Activated CD4-positive, alpha-beta T cell treated with anti-CD3 and anti-CD28 coated beads for 48 hours (primary cell): Measurements from ENCODE around the gene FRAS1.
"Not testable (repeated sequence)": the region's sequence is repeated elsewhere in the genome, so short reads cannot be mapped to it uniquely, and the experiment has no call there.

ENCODE experiments used
- DNase-seq: peaks from one replicate; pipeline ENCODE4 v3.0.0-alpha.2; 2020

The FRAS1 gene

DNA sequence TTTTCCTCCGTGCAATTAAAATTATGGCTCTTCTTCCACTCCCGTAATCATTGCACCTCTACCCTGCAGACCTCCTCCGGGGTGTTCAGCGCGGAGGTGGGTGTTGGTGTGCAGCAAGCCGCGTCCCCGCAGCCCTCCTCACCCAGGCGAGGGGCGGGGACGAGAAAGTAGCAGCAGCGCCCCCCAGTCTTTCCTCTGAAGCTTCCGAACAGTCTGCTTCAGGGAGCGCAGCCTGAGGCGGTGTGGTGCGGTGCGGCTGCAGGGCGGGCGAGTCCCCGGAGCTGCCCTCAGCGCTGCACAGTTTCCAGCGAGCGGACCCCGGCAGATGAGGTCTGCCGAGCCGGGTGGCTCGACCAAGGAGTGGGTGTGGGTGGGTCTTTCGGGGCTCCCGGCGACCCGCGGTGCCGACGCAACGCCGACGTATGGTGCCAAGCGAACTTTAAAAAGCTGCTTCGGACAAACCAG is at the start of gene FRAS1:
FRAS1 (plus strand) TSS at position 189 of the 465 bp plus-strand sequence. CDS start 687 bp downstream, outside the sequence.
- peak; percentile 25 for DNase-seq

- DNase-seq, result not testable (repeated sequence)
Observed at GRCh38 chr4:78011003-78011402, 46.1 kb upstream of the FRAS1 start.

DNA sequence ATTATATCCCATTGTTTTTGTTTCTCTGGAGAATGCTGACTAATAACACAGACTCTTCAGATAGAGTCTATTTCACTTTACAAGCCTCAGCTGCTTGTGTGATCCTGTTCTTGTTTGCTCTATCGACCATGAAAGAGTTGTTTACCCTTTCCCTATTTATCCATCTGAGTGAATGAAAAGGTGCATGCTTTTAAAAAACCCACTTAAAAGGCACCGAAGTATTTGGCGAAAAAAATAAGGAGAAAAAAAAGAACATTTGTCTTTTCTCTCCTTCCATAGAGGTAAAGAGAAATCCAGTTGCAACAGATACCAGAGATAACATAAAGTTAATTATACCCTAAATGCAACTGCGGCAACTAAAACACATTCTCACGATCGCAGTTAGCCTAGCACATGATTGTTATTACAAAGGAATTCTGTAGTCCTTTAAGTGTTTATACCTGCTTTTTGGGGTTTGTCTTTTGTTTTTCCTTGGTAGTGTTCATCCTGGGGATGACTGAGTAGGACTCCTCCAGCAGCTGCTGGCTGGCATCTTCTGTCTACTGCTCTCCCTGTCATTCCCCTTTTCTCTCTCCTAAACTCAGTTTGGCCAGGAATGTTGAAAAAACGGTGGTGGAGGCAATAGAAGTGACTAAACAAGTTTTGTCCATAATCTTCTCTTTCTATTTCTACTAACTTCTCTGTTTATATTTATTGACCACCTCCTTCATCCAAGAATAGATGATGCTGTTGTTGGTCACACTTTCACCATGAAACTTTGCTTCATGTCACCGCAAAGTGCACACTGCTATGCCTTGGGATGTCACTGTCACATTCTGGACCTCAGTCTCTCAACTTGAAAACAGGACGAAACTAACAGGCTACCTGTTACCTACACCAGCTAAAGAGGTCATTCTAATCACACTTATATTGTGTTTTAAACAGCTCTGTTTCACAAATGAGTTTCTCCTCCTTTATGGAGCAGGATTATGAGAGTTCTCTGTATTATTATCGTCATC is 41.9 kb upstream of the FRAS1 start:
- no peak for DNase-seq

DNA sequence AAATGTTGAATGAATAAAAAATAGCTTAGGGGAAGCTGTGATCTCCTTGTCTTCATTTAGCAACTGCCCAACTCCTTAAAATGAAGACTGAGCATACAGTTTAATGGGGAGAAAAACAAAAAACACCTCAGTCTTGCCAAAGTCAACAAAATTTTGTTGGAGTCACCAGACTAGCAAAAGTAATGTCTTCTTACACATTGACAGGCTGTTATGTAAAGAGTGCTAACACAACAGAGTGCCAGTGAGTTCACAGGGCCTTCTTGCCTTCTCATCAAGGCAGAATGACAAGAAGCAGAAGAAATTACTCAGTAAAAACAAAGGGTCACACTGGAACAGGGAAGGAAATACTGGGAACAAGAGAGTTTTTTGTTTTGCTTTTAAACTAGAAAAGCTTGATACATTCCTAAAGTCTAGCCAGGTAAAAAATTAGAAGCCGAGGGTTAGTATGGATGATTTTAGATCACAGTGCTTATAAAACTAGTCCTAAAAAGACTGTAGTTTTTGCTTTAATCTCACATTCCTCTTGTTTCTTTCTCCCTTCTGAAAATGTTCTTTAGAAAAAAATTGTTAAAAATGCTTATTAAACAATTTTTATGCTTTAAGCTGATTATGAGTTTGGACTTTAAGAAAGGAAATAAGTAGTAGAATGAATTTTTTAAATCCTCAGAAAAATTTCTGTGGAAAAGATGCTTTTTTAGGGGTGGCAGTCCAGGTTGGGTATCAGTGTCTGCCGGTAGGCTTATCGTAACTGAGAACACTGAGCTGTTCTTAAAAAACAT is 38.7 kb upstream of the FRAS1 start:
- DNase-seq, result no peak

DNA sequence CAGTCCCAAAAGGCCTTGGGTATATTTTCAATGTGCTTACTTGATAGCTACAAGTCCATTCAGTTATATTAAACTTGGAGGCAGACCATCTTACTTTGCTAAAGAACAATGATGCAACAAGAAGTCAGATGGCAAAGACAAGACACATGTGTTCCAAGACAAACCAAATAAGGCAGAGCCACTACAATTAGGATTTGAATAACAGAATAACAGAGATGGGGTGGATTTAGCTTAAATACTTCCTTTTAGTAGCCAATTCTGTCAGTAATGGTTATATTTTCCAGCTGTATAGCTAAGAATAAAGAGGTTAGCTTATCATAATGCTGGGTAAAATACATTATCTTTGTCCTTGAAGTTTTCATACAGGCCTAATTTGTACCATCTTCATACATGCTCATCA is 37.7 kb upstream of the FRAS1 start:
- no peak for DNase-seq

DNA sequence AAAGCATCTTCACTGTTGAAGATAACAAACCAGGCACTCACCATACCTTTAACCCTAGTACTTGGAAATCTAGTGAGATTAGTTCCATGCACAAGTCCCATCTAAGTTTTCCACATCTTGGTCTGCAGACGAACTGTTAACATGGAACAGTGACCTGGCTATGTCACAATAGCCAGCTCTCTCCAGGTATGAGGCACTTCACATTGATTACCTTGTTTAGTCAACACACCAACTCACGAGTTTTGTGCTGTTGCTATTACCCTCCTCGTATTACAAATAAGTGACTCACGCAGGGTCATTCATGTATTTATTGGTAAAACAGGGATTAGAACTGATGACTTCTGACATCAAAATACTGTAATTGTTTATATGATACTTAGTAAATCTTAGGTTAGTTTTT is 36.4 kb upstream of the FRAS1 start:
- no peak for DNase-seq

DNA sequence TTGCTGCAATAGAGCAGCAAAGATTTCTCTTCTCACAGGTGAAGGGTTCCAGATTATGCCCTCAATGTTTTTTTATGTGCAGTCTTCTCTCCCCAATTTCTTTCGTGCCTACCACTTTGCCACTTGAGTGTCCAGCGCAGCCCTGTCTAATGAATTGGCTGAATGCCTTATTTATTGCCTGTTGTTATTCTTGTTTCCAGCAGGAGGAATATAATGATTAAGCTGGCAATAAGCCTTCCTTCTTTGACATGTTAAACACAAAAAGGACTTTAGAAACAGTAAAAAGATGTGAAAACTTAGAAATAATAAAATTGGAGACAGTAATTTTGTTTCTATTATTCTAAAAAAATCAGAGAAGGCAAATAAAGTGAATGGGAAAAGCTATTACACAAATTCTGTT is 34.6 kb upstream of the FRAS1 start:
- DNase-seq, result no peak

DNA sequence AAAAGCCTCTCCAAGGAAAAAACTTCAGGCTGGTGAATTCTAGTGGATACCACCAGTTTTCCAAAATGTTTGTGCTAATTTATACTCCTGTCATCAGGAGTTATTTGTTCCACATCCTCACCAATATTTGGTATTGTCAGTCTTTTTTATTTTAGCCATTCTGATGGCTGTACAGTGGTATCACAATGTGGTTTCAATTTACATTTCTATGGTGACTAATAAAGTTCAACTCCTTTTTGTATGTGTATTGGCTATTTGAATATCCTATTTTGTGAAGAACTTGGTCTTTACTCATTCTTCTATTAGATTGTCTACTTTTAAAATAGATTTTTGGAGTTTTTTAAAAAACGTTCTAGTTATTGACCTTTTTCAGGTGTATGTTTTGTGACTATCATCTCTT is 33.0 kb upstream of the FRAS1 start:
- no peak for DNase-seq

GRCh38 chr4:78024576-78025091 is 32.5 kb upstream of the FRAS1 start:
- no peak for DNase-seq

DNA sequence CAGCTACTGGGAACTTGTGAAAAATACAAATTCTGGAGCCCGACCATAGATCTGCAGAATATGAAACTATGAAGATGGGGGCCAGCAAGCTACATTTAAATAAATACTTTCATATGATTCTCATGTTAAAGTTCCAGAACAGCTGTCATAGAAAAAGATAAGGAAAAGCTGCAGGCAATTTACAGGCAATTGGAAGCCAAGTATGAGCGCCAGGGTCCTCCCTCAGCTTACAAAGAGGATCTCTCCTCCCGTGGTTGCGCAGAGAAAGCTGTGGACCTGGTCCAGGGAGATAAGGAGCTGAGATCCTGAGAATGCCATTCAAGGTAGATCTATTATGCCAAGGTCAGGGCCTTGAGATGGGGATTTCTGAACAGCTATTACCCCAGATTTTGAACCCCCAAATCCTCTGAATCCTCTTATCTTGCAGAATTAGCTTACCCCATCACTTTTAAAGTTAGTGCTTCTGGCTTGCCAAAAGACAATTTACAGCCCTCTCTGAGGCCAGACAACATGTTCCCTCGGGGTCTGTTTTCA is 25.6 kb upstream of the FRAS1 start:
- no peak for DNase-seq

DNA sequence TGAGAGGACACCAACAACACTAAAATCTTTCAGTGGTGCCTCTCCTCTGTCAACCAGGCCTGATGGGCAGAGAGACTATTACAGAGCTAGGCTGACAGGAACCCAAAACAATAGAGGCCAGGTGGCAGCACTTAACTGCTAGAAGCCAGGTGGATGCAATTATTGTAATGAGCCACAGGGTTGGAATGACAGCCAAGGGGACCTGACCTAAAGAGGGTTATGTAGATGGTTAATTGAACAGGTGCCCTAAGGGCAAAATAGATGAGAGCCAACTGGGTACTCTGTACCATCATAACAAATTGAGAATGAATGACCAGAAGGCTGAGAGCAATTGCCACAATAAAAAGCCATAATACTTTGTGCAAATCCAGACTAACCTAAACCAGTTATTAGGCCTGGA is 24.7 kb upstream of the FRAS1 start:
- DNase-seq, result no peak

DNA sequence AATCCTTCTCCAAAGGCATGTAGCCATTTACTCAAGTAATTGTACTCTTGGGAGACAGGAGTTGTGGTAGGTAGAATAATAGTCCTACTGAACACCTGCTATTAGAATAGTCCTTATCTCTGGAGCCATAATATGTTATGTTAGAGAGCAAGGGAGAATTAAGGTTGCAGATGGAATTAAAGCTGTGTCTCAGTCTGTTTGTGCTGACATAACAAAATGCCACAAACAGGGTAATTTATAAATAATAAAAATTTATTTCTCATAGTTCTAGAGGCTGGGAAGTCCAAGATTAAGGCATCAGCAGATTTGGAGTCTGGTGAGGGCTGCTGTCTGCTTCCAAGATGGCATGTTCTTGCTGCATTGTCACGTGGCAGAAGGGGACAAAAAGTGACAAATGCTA is 24.2 kb upstream of the FRAS1 start:
- no peak for DNase-seq

GRCh38 chr4:78033861-78034260 is 23.3 kb upstream of the FRAS1 start:
- DNase-seq, result no peak

DNA sequence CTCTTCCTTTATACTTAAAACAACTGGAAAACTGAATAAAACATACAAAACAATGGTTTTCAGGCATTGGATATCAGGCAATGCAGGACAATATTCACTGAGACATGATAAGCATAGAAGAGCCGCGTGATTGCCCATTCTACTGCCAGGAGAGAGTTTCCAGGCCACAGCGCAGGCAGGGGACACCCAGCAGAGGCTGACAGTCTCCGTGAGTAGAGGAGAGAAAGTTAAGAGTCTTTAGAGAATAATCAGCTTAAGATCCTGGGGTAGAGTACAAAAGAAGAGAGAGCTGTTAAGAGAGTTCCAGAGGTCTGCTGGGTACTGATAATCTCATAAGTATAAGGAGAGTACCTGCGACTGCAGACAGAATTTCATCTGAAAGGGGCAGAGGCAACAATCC is 18.4 kb upstream of the FRAS1 start:
- DNase-seq, result no peak

- DNase-seq, result no peak
Observed at GRCh38 chr4:78039678-78040077, 17.4 kb upstream of the FRAS1 start.

- DNase-seq, result no peak
Observed at GRCh38 chr4:78040431-78040830, 16.7 kb upstream of the FRAS1 start.

DNA sequence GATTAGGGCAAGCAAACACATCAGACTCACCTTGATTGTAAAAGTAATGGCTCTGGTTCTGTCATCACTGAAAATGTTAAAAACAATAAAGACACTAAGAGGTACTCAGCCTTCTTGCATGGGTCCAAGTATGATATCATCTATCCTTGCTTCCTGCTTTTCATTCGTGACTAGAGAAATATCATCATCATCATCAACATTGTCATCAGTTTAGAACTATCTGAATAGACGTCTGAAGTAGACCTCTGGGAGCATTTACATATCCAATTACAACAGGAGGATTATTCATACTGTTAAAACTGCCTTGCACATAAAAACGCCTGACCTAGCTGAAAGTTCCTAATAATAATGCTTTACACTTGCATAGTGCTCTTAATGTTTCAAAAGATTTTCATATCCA is 9.8 kb upstream of the FRAS1 start:
- no peak for DNase-seq

DNA sequence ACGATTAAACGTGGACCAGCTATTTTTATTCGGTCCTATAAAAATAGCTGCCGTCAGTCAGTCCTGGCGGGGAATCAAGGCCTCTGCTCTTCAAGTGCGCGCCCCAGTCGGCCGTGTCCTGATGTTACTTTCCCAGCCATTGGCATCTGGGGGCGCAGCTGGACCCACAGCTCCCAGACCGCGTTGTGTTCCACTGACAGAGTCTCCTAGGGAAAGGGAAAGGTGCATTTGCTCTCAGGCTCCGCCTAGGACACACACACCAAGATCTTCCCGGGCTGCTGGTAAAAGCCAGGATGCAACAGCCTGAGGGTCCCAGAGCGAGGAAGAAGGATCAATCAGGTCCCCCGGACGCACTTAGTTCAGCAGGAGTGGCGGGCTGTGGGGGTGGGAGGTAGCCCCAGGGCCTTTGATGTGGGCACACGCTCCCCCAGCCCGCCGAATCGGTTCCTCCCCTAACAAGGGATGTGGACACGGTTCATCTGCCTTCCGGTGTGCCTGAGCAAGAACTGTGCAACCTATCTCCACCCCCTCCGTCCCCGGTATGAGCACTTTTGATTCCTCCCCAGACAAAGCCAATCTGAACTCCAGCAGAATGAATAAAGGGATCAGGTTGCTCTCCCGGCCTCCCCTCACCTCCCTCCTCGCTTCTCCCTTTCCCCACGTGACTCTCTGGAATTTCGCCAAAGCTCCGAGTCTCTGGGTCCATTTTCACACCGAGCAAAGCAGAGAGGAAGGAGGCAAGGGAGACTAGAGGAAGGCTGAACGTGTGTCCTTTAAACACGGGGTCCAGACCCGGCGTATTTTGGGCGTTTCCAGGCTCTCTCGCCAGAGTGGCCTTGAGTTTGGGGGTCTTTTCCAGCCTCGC is 626 bp upstream of the FRAS1 start:
- DNase-seq, result peak; percentile 48

- peak; percentile 63 for DNase-seq
Observed at GRCh38 chr4:78057600-78058550, 752 bp downstream of the FRAS1 start.

DNA sequence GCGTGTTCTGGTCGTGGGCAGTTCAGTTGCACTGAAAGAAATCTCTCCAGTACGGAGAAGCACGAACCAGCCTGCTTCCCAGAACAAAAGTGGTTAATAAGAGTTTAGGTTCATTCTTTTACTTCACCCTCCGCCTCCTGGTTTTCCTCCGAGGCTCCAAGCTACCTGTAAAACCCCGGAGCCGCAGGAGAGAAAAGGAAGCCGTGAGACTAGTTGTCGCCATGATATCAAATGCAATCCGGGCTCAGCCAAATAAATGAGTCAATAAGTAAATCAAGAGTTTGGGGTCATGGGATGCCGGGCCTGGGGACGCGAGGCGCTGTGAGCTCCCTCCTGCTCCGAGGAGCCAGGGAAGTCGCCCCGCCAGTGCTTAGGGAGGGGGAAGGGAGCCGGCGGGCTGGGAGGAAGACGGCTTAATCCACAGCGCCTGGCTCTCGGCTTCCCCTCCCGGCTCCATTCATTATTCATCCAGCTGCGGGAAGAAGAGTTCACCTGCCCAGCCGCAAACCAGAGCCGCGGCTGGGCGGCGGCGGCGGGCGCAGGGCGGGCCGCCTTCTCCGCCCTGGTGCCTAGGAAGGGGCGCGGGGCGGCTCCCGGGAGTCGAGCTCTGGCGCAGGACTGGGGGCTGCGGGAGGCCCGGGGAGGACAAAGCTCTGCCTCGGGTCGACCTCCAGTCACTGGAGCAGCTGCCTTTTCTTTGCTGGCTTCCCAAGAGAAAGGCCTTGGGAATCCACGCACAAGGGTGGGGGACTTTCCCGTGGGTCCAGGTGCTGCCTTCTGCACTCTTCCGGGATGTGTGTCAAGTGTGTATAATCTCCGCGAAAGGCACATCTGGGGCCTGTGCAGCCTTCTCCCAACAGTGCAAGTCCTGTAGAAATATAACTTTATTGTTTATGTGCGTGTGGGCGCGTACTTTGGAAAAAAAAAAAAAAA is 1.7 kb downstream of the FRAS1 start:
- peak; percentile 13 for DNase-seq
